RWPE1 (cell line): Measurements from ENCODE around the gene LRRC47.
A peak's percentile ranks its signal among the peaks of the same experiment; 100 is the strongest.

Source experiments
- CTCF ChIA-PET: fragments of 350-600 bp; sonication (Branson Sonifier 250); formaldehyde crosslinking; extraction: SDS; loops from one replicate; lab custom pipeline; 2021; lab: Yijun Ruan, JAX
- POLR2A ChIA-PET: fragments of 400-600 bp; formaldehyde crosslinking; extraction: SDS; loops from one replicate; lab custom pipeline; 2020; ENCODE audit warnings: antibody characterized with exemption; ENCODE audit not compliant: low non-redundant PET; lab: Yijun Ruan, JAX
- DNase-seq: peaks from one replicate; pipeline ENCODE4 v3.0.0; 2012; ENCODE audit warnings: low spot score
- H3K27ac ChIP-seq: fragments of 450-650 bp; 2 replicates; pipeline ENCODE4 v1.5.1; 2017
- CTCF ChIP-seq: fragments of 450-650 bp; conservative IDR thresholded peaks from 2 replicates; pipeline ENCODE4 v1.5.1; 2017; ENCODE audit warnings: low read depth, mild to moderate bottlenecking

The LRRC47 gene

GRCh38 chr1:3732434-3733093 lies 63.7 kb downstream of the LRRC47 start:
- DNase-seq: no peak
- ChIA-PET POLR2A (no interaction called here), CTCF (interaction anchor here (2.0 kb wide), 1 partner anchor 37 kb away, joined by 11 read pairs; no protein-coding TSS in a partner anchor)
- H3K27ac ChIP-seq: peak overlapping the region; percentile 76
- TF ChIP-seq CTCF: no peak

GRCh38 chr1:3731583-3732433 lies 64.5 kb downstream of the LRRC47 start:
- ChIA-PET CTCF (interaction anchor here (2.0 kb wide), 1 partner anchor 36 kb away, joined by 11 read pairs; no protein-coding TSS in a partner anchor), POLR2A (no interaction called here)
- TF ChIP-seq CTCF: no peak

GRCh38 chr1:3730543-3731247 lies 65.6 kb downstream of the LRRC47 start:
- ChIA-PET POLR2A (no interaction called here), CTCF (interaction anchor here (2.0 kb wide), 1 partner anchor 35 kb away, joined by 11 read pairs; no protein-coding TSS in a partner anchor)
- peak overlapping the region; percentile 76 for H3K27ac ChIP-seq
- DNase-seq: no peak
- no peak for TF ChIP-seq CTCF

More at GRCh38 chr1:3731583-3732433, 64.5 kb downstream of the LRRC47 start:
- peak overlapping the region; percentile 76 for H3K27ac ChIP-seq
- DNase-seq: no peak

- CTCF ChIA-PET: no interaction called here
- POLR2A ChIA-PET: no interaction called here
- peak overlapping the region; percentile 76 for H3K27ac ChIP-seq
- TF ChIP-seq CTCF: no peak
- DNase-seq: no peak
Observed at GRCh38 chr1:3729594-3730542, 66.4 kb downstream of the LRRC47 start.
